GM19467 (cell line): ENCODE results near the gene GCG.

Experiments
- ATAC-seq: cut with Tn5 transposase; IDR thresholded peaks from one replicate; pipeline ENCODE4 v1.9.1; 2021; ENCODE audit warnings: mild to moderate bottlenecking, moderate library complexity; ENCODE audit not compliant: unreplicated experiment

The GCG gene

GRCh38 chr2:162152147-162152546 is at the start of gene GCG:
GCG (minus strand) TSS chr2:162152247; CDS start chr2:162149178, 3,069 bp downstream.
- ATAC-seq: no peak

- no peak for ATAC-seq
Measured at GRCh38 chr2:162200636-162201035, 48.6 kb upstream of the GCG start.

GRCh38 chr2:162199913-162200312 is 47.9 kb upstream of the GCG start:
- ATAC-seq: no peak

GRCh38 chr2:162198239-162198638 is 46.2 kb upstream of the GCG start:
- ATAC-seq: no peak

- no peak for ATAC-seq
Measured at GRCh38 chr2:162197069-162197825, 45.2 kb upstream of the GCG start.

GRCh38 chr2:162196638-162197037 is 44.6 kb upstream of the GCG start:
- ATAC-seq: no peak

GRCh38 chr2:162188451-162188850 is 36.4 kb upstream of the GCG start:
- ATAC-seq: no peak

GRCh38 chr2:162185541-162186232 is 33.6 kb upstream of the GCG start:
- no peak for ATAC-seq

- ATAC-seq: no peak
Measured at GRCh38 chr2:162184821-162185450, 32.9 kb upstream of the GCG start.

GRCh38 chr2:162184359-162184758 is 32.3 kb upstream of the GCG start:
- no peak for ATAC-seq

- no peak for ATAC-seq
Measured at GRCh38 chr2:162182395-162182794, 30.3 kb upstream of the GCG start.

- no peak for ATAC-seq
Measured at GRCh38 chr2:162177301-162177700, 25.3 kb upstream of the GCG start.

GRCh38 chr2:162175714-162176113 is 23.7 kb upstream of the GCG start:
- ATAC-seq: no peak

- no peak for ATAC-seq
Measured at GRCh38 chr2:162174746-162175145, 22.7 kb upstream of the GCG start.

- no peak for ATAC-seq
Measured at GRCh38 chr2:162172802-162173370, 20.8 kb upstream of the GCG start.

- ATAC-seq: no peak
Measured at GRCh38 chr2:162166745-162167144, 14.7 kb upstream of the GCG start.

GRCh38 chr2:162166174-162166573 is 14.1 kb upstream of the GCG start:
- no peak for ATAC-seq

- no peak for ATAC-seq
Measured at GRCh38 chr2:162164802-162165201, 12.8 kb upstream of the GCG start.

GRCh38 chr2:162159446-162159845 is 7.4 kb upstream of the GCG start:
- ATAC-seq: no peak

- no peak for ATAC-seq
Measured at GRCh38 chr2:162156149-162156548, 4.1 kb upstream of the GCG start.

GRCh38 chr2:162155093-162155492 is 3.0 kb upstream of the GCG start:
- no peak for ATAC-seq
